ENCODE data around the gene TRIM66. TPM values are rescaled to one million over a fixed set of nuclear protein-coding genes. Genes with fewer than 3 reads are reported as not detected.
"Not testable (repeated sequence)": the region's sequence is repeated elsewhere in the genome, so short reads cannot be mapped to it uniquely, and the experiment has no call there.

The TRIM66 gene
- total and polyA plus RNA-seq, 4 donors = 1.6 to 14.3 (median 2.5) TPM

- H3K4me3 ChIP-seq (ENCODE audit: low read depth in 1 of 3, low read length in 3 of 3) = no peak overlapping the region
- H3K9ac ChIP-seq (ENCODE audit: low read depth in 1 of 2, low read length in 2 of 2) = no peak overlapping the region
- H3K27ac ChIP-seq (ENCODE audit: low read depth in 1 of 2, low read length in 2 of 2) = peak overlapping the region; percentile 39 to 46
- H3K27me3 ChIP-seq (ENCODE audit: control insufficient read depth in 4 of 4, insufficient read depth in 4 of 4, low read length in 3 of 4) = no peaks in the 10 kb centered on the region
- peaks cover 2 to 21% (median 7%) of the 10 kb centered on the region in 4 donors for H3K4me1 ChIP-seq (ENCODE audit: control insufficient read depth in 4 of 4, insufficient read depth in 4 of 4, low read length in 3 of 4)
- peaks cover 3 to 24% (median 18%) of the 10 kb centered on the region in 4 donors for H3K36me3 ChIP-seq (ENCODE audit: control insufficient read depth in 4 of 4, insufficient read depth in 3 of 4, low read depth in 1 of 4, low read length in 3 of 4)
- 38% methylated on average over 1 of the region's 1 CpG for WGBS
- no peak for DNase-seq (ENCODE audit: low spot score)
- no peaks in the 10 kb centered on the region for H3K9me3 ChIP-seq (ENCODE audit: control insufficient read depth in 4 of 4, low read length in 3 of 4)
- TF ChIP-seq SP1 (IDR thresholded peaks at IDR 0.05) (no peak), HNF4G (IDR thresholded peaks at IDR 0.05) (no peak), EGR1 (IDR thresholded peaks at IDR 0.05; ENCODE audit: low read depth in 2 of 2) (no peak), ATF3 (IDR thresholded peaks at IDR 0.05) (no peak), FOXA2 (IDR thresholded peaks at IDR 0.05) (no peak), TAF1 (conservative IDR thresholded peaks at IDR 0.05) (no peak), FOXA1 (IDR thresholded peaks at IDR 0.05) (no peak), RAD21 (IDR thresholded peaks at IDR 0.05) (no peak), RXRA (IDR thresholded peaks at IDR 0.05) (no peak), CTCF (IDR thresholded peaks at IDR 0.05; ENCODE audit: low read depth, low read length, missing input control) (no peak), ZBTB33 (IDR thresholded peaks at IDR 0.05) (no peak), REST (IDR thresholded peaks at IDR 0.05) (no peak)
Measured at GRCh38 chr11:8671651-8672062, 10.8 kb downstream of the TRIM66 start.

GRCh38 chr11:8671193-8671612 lies 11.3 kb downstream of the TRIM66 start:
- H3K27ac ChIP-seq (ENCODE audit: low read depth in 1 of 2, low read length in 2 of 2) = peak overlapping the region; percentile 39 to 46
- peaks cover 3 to 24% (median 16%) of the 10 kb centered on the region in 4 donors for H3K36me3 ChIP-seq (ENCODE audit: control insufficient read depth in 4 of 4, insufficient read depth in 3 of 4, low read depth in 1 of 4, low read length in 3 of 4)
- H3K4me1 ChIP-seq (ENCODE audit: control insufficient read depth in 4 of 4, insufficient read depth in 4 of 4, low read length in 3 of 4) = peaks cover 2 to 21% (median 7%) of the 10 kb centered on the region in 4 donors
- H3K27me3 ChIP-seq (ENCODE audit: control insufficient read depth in 4 of 4, insufficient read depth in 4 of 4, low read length in 3 of 4) = no peaks in the 10 kb centered on the region
- no peaks in the 10 kb centered on the region for H3K9me3 ChIP-seq (ENCODE audit: control insufficient read depth in 4 of 4, low read length in 3 of 4)
- H3K9ac ChIP-seq (ENCODE audit: low read depth in 1 of 2, low read length in 2 of 2) = no peak overlapping the region
- H3K4me3 ChIP-seq (ENCODE audit: low read depth in 1 of 3, low read length in 3 of 3) = no peak overlapping the region
- TF ChIP-seq FOXA2 (IDR thresholded peaks at IDR 0.05) = no peak
- TF ChIP-seq HNF4A (conservative IDR thresholded peaks at IDR 0.05) = no peak
- TF ChIP-seq GABPA (IDR thresholded peaks at IDR 0.05 in 1 of 2, conservative IDR thresholded peaks at IDR 0.05 in 1 of 2) = no peak
- peak; percentile 16 for TF ChIP-seq YY1 (IDR thresholded peaks at IDR 0.05)
- DNase-seq (ENCODE audit: low spot score) = no peak
- WGBS = 73% methylated on average over 4 of the region's 4 CpGs

GRCh38 chr11:8670081-8670480 lies 12.4 kb downstream of the TRIM66 start:
- H3K9me3 ChIP-seq (ENCODE audit: control insufficient read depth in 4 of 4, low read length in 3 of 4); H3K4me3 ChIP-seq (ENCODE audit: low read depth in 1 of 3, low read length in 3 of 3); DNase-seq (ENCODE audit: low spot score); H3K27me3 ChIP-seq (ENCODE audit: control insufficient read depth in 4 of 4, insufficient read depth in 4 of 4, low read length in 3 of 4); H3K9ac ChIP-seq (ENCODE audit: low read depth in 1 of 2, low read length in 2 of 2); H3K27ac ChIP-seq (ENCODE audit: low read depth in 1 of 2, low read length in 2 of 2): not testable (repeated sequence)
- H3K4me1 ChIP-seq (ENCODE audit: control insufficient read depth in 4 of 4, insufficient read depth in 4 of 4, low read length in 3 of 4) = peaks cover 2 to 21% (median 7%) of the 10 kb centered on the region in 4 donors
- peaks cover 3 to 24% (median 16%) of the 10 kb centered on the region in 4 donors for H3K36me3 ChIP-seq (ENCODE audit: control insufficient read depth in 4 of 4, insufficient read depth in 3 of 4, low read depth in 1 of 4, low read length in 3 of 4)
- 98% methylated on average over 6 of the region's 6 CpGs for WGBS

All from liver (tissue), 9 donors.